Liver (tissue), 9 donors: ENCODE measurements around the gene MGST3. TPM values are rescaled to one million over a fixed set of nuclear protein-coding genes. Genes with fewer than 3 reads are reported as not detected.
A peak's percentile ranks its signal among the peaks of the same experiment; 100 is the strongest.

Experiments
- DNase-seq: peaks from one replicate; pipeline ENCODE4 v3.0.0-alpha.2; 2017; ENCODE audit warnings: low spot score
- H3K27ac ChIP-seq, 2 donors: one replicate each; pipeline ENCODE4 v1.7.0; 2013; ENCODE audit warnings: inconsistent platforms in 2 of 2, low read length in 2 of 2, control low read depth in 1 of 2, low read depth in 1 of 2, mild to moderate bottlenecking in 1 of 2
- H3K27me3 ChIP-seq, 4 donors: one replicate each; pipeline versions ENCODE4 v1.6.1 to v1.7.0; 2013; ENCODE audit warnings: low read length in 3 of 4, inconsistent platforms in 1 of 4, mild to moderate bottlenecking in 1 of 4, moderate library complexity in 1 of 4; ENCODE audit not compliant: control insufficient read depth in 4 of 4, insufficient read depth in 4 of 4
- H3K36me3 ChIP-seq, 4 donors: one replicate each; pipeline versions ENCODE4 v1.6.1 to v1.7.0; 2013; ENCODE audit warnings: low read length in 3 of 4, mild to moderate bottlenecking in 3 of 4, low read depth in 1 of 4, moderate library complexity in 1 of 4; ENCODE audit not compliant: control insufficient read depth in 4 of 4, insufficient read depth in 3 of 4
- H3K4me1 ChIP-seq, 4 donors: one replicate each; pipeline versions ENCODE4 v1.6.1 to v1.7.0; 2013; ENCODE audit warnings: low read length in 3 of 4, mild to moderate bottlenecking in 3 of 4, moderate library complexity in 1 of 4; ENCODE audit not compliant: control insufficient read depth in 4 of 4, insufficient read depth in 4 of 4
- H3K4me3 ChIP-seq, 3 donors: one replicate each; pipeline versions ENCODE4 v1.6.1 to v1.7.0; 2013; ENCODE audit warnings: low read length in 3 of 3, control low read depth in 1 of 3, low read depth in 1 of 3, mild to moderate bottlenecking in 1 of 3
- H3K9ac ChIP-seq, 2 donors: one replicate each; pipeline ENCODE4 v1.7.0; 2013; ENCODE audit warnings: low read length in 2 of 2, mild to moderate bottlenecking in 2 of 2, moderate library complexity in 2 of 2, control low read depth in 1 of 2, low read depth in 1 of 2
- H3K9me3 ChIP-seq, 4 donors: one replicate each; pipeline versions ENCODE4 v1.6.1 to v1.7.0; 2013; ENCODE audit warnings: low read length in 3 of 4; ENCODE audit not compliant: control insufficient read depth in 4 of 4
- ATF3 ChIP-seq: IDR thresholded peaks from 2 replicates; pipeline ENCODE4 v1.6.1; 2016; ENCODE audit warnings: antibody characterized with exemption
- CTCF ChIP-seq: fragments of 150-350 bp; IDR thresholded peaks from 2 replicates; pipeline ENCODE4 v1.5.1; 2017; ENCODE audit warnings: improper control_type of control experiment, low read depth, low read length; ENCODE audit not compliant: missing input control
- EGR1 ChIP-seq, 2 donors: IDR thresholded peaks; 2 replicates each; pipeline ENCODE4 v1.6.1; 2016 to 2018; ENCODE audit warnings: antibody characterized with exemption in 2 of 2, low read depth in 2 of 2
- FOXA1 ChIP-seq: IDR thresholded peaks from 2 replicates; pipeline ENCODE4 v1.6.1; 2016; ENCODE audit warnings: antibody characterized with exemption
- FOXA2 ChIP-seq: IDR thresholded peaks from 2 replicates; pipeline ENCODE4 v1.6.1; 2016; ENCODE audit warnings: antibody characterized with exemption
- GABPA ChIP-seq, 2 donors: IDR thresholded peaks in 1 of 2; conservative IDR thresholded peaks in 1 of 2; 2 replicates each; pipeline ENCODE4 v1.6.1; 2016; ENCODE audit warnings: antibody characterized with exemption in 2 of 2, mild to moderate bottlenecking in 1 of 2, moderate library complexity in 1 of 2
- HNF4A ChIP-seq, 2 donors: conservative IDR thresholded peaks; 2 replicates each; pipeline ENCODE4 v1.6.1; 2016; ENCODE audit warnings: antibody characterized with exemption in 2 of 2, mild to moderate bottlenecking in 2 of 2
- HNF4G ChIP-seq: IDR thresholded peaks from 2 replicates; pipeline ENCODE4 v1.6.1; 2016; ENCODE audit warnings: antibody characterized with exemption
- JUND ChIP-seq, 2 donors: IDR thresholded peaks; 2 replicates each; pipeline ENCODE4 v1.6.1; 2016; ENCODE audit warnings: antibody characterized with exemption in 2 of 2
- NR2F2 ChIP-seq: IDR thresholded peaks from 2 replicates; pipeline ENCODE4 v1.6.1; 2016; ENCODE audit warnings: antibody characterized with exemption
- RAD21 ChIP-seq, 2 donors: IDR thresholded peaks; 2 replicates each; pipeline ENCODE4 v1.6.1; 2016; ENCODE audit warnings: antibody characterized with exemption in 2 of 2, mild to moderate bottlenecking in 2 of 2
- RXRA ChIP-seq, 2 donors: IDR thresholded peaks; 2 replicates each; pipeline ENCODE4 v1.6.1; 2017 to 2018; ENCODE audit warnings: antibody characterized with exemption in 2 of 2, mild to moderate bottlenecking in 1 of 2
- SP1 ChIP-seq: IDR thresholded peaks from 2 replicates; pipeline ENCODE4 v1.6.1; 2018; ENCODE audit warnings: antibody characterized with exemption, mild to moderate bottlenecking
- TAF1 ChIP-seq: conservative IDR thresholded peaks from 2 replicates; pipeline ENCODE4 v1.6.1; 2016; ENCODE audit warnings: antibody characterized with exemption, mild to moderate bottlenecking
- YY1 ChIP-seq: IDR thresholded peaks from 2 replicates; pipeline ENCODE4 v1.6.1; 2016; ENCODE audit warnings: antibody characterized with exemption, mild to moderate bottlenecking
- ZBTB33 ChIP-seq: IDR thresholded peaks from 2 replicates; pipeline ENCODE4 v1.6.1; 2016; ENCODE audit warnings: antibody characterized with exemption
- WGBS: extraction: QIAGEN DNeasy Blood & Tissue Kit; methylation state at CpG from one replicate; pipeline ENCODE4 v1.1.7; 2013; 5-methylcytosine and 5-hydroxymethylcytosine counted together
- polyA plus RNA-seq, 2 donors: library from polyadenylated mRNA; stranded (reverse) in 1 of 2; unstranded in 1 of 2; fragments of 200-250 nt in 1 of 2; fragments of >200 nt in 1 of 2; fragmentation: Nextera tagmentation in 1 of 2; extraction: Ambion mirVana in 1 of 2; gene quantifications; one replicate each; pipeline versions ENCODE4 v1.2.1 to v1.2.3, GENCODE V29; 2013 to 2015
- total RNA-seq, 2 donors: library from RNA; depleted of rRNA; stranded (reverse); fragments of >200 nt; gene quantifications; one replicate each; pipeline ENCODE4 v1.2.3, GENCODE V29; 2014
- TF ChIP-seq, protein P1 (sequence below): IDR thresholded peaks from 2 replicates; pipeline ENCODE4 v1.6.1; 2016; ENCODE audit warnings: antibody characterized with exemption
- donor health status: healthy.
- donor health status: healthy.
- donor health status: healthy.
- donor health status: healthy.
- donor health status: healthy.

MGST3 gene
- total and polyA plus RNA-seq, 4 donors, result 68.7 to 307 (median 181) TPM

DNA sequence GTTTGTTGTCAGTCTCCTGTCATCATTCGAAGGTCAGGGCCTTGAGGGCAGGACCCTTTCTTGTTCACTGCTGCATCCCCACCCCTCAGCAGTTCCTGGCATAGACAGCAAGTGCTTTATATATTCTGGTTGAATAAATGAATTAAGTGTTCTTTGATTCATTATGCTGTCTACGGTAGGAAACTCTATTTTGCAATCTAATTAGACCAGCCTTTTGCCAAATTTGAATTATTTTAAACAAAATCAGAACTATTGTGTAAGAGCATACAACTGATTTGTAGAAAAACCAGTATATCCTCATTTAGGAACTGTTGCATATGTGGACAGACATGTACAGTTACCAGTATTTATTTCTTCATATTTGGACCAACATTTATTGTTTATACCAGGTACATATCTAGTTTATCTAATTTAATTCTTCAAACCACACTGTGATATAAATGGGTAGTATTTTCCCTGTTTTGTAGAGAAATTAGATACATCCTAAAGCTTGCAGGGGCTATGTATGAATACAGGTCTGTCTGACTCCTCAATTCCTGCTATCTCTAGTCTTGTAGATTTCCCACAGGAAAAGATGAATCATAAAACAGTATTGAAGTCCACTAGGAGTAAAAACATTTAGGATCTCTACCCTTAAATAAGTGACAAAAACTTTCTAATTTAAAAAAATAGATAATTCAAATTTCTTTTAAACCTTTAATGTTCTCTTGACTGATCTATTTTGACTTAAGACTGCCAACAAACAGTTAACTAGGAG, 10.4 kb downstream of the MGST3 start:
- Histone ChIP-seq H3K4me3 (no peak overlapping the region), H3K36me3 (no peaks in the 10 kb centered on the region), H3K27ac (no peak overlapping the region), H3K9ac (no peak overlapping the region), H3K9me3 (no peaks in the 10 kb centered on the region), H3K27me3 (no peaks in the 10 kb centered on the region), H3K4me1 (peaks cover 11 to 31% (median 28%) of the 10 kb centered on the region in 4 donors)
- WGBS, result 51% methylated on average over 2 of the region's 2 CpGs
- DNase-seq, result no peak
- TF ChIP-seq ATF3 (no peak), FOXA2 (no peak), HNF4A (conservative IDR thresholded peaks at IDR 0.05) (no peak), CTCF (no peak), RAD21 (IDR thresholded peaks at IDR 0.05) (no peak), SP1 (no peak)

DNA sequence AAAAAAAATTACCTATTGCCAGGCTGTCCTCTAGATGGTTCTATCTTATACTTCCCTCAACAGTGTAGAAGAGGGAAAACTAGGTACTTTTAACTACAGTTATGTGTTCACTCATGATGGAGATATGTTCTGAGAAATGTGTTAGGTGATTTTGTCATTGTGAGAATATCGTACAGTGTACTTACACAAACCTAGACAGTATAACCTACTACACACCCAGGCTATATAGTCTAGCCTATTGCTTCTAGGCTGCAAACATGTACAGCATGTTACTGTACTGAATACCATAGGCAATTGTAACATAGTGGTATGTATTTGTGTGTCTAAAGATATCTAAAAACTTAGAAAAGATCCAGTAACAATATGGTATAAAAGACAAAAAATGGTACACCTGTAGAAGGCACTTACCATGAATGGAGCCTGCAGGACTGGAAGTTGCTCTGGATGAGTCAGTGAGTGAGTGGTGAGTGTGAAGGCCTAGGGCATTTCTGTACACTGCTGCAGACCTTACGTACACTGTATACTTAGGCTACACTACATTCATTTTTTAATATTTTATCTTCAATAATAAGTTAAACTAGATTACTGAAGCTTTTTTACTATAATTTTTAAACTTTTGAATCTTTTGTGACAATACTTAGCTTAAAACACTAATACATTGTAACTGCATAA, 13.2 kb downstream of the MGST3 start:
- no peak overlapping the region for H3K27ac ChIP-seq
- H3K4me1 ChIP-seq, result peaks cover 9 to 12% (median 10%) of the 10 kb centered on the region in 4 donors

GRCh38 chr1:165645654-165646366, 14.8 kb downstream of the MGST3 start:
- 42% methylated on average over 8 of the region's 8 CpGs for WGBS
- H3K9me3 ChIP-seq, result no peaks in the 10 kb centered on the region
- H3K4me1 ChIP-seq, result peaks cover 9 to 12% (median 10%) of the 10 kb centered on the region in 4 donors
- peak; percentile 81 for DNase-seq
- H3K9ac ChIP-seq, result no peak overlapping the region
- H3K4me3 ChIP-seq, result no peak overlapping the region
- peaks cover 0 to 6% (median 0%) of the 10 kb centered on the region in 4 donors for H3K36me3 ChIP-seq
- H3K27ac ChIP-seq, result peak overlapping the region; percentile 29 to 64
- no peaks in the 10 kb centered on the region for H3K27me3 ChIP-seq
- TF ChIP-seq NR2F2 (peak; percentile 13), FOXA1 (peak; percentile 69), YY1 (peak; percentile 73), RXRA (IDR thresholded peaks at IDR 0.05) (peak; percentile 94 to 98), ATF3 (no peak), HNF4G (peak; percentile 86), SP1 (peak; percentile 93), TAF1 (no peak), CTCF (no peak), GABPA (IDR thresholded peaks at IDR 0.05 in 1 of 2, conservative IDR thresholded peaks at IDR 0.05 in 1 of 2) (peak in 1 of 2 donors; percentile 41), EGR1 (IDR thresholded peaks at IDR 0.05; ENCODE audit: low read depth in 2 of 2) (peak in 1 of 2 donors; percentile 42), RAD21 (IDR thresholded peaks at IDR 0.05) (peak; percentile 25 to 42), ZBTB33 (peak; percentile 79), JUND (IDR thresholded peaks at IDR 0.05) (peak in 1 of 2 donors; percentile 90)
- TF ChIP-seq, protein P1, sequence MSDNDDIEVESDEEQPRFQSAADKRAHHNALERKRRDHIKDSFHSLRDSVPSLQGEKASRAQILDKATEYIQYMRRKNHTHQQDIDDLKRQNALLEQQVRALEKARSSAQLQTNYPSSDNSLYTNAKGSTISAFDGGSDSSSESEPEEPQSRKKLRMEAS, result peak; percentile 70

More for the DNA sequence above, 13.2 kb downstream of the MGST3 start:
- no peaks in the 10 kb centered on the region for H3K9me3 ChIP-seq
- H3K36me3 ChIP-seq, result no peaks in the 10 kb centered on the region
- TF ChIP-seq NR2F2, result no peak
- no peak for TF ChIP-seq EGR1 (IDR thresholded peaks at IDR 0.05; ENCODE audit: low read depth in 2 of 2)
- no peak for TF ChIP-seq FOXA2
- no peak for TF ChIP-seq HNF4A (conservative IDR thresholded peaks at IDR 0.05)
- TF ChIP-seq RAD21 (IDR thresholded peaks at IDR 0.05), result no peak
- no peak for TF ChIP-seq TAF1
- DNase-seq, result no peak
- WGBS, result 73% methylated on average over 2 of the region's 2 CpGs
- no peak overlapping the region for H3K9ac ChIP-seq
- H3K4me3 ChIP-seq, result no peak overlapping the region
- no peaks in the 10 kb centered on the region for H3K27me3 ChIP-seq
